HCT116 (cell line): Measurements from ENCODE around the gene PPFIBP1. TPM values are rescaled to one million over a fixed set of nuclear protein-coding genes. Genes with fewer than 3 reads are reported as not detected.

Experiments used
- ATAC-seq: fragments of 200-7000 bp; cut with Tn5 transposase; 2 replicates; pipeline ENCODE4 v1.9.1; 2020; ENCODE audit warnings: mild to moderate bottlenecking, moderate library complexity
- BruUV-seq: library from RNA; stranded (reverse); fragments of 400-500 nt; replicated peaks from 2 replicates; lab custom pipeline; 2021; lab: Mats Ljungman, UMichigan
- CTCF ChIA-PET: fragments of 300-600 bp; sonication (Branson Sonifier 250); formaldehyde crosslinking; loops from one replicate; lab custom pipeline; 2021; ENCODE audit warnings: antibody characterized with exemption; lab: Charles Lee
- POLR2A ChIA-PET: fragments of 300-600, 350-600 bp; sonication (Branson Sonifier 250); formaldehyde crosslinking; loops from one replicate; lab custom pipeline; 2021; ENCODE audit warnings: antibody characterized with exemption; lab: Charles Lee
- RAD21 ChIA-PET, 2 experiments: fragments of 300-600 bp; sonication (Branson Sonifier 250); formaldehyde crosslinking; loops; one replicate each; lab custom pipeline; 2023; ENCODE audit warnings: low total read pairs in 2 of 2; ENCODE audit not compliant: uncharacterized antibody in 2 of 2, unreplicated experiment in 2 of 2, low non-redundant PET in 1 of 2; lab: Charles Lee
- DNase-seq: peaks from one replicate; pipeline ENCODE4 v3.0.0-alpha.2; 2010; ENCODE audit warnings: low read depth, low spot score
- H2AFZ ChIP-seq: fragments of 200-600 bp; shearing (Covaris generic), sonication (generic); 2 replicates; pipeline ENCODE4 v1.6.1; 2017; ENCODE audit warnings: low read depth, mixed run types, mixed read lengths, antibody characterized with exemption, low read length; ENCODE audit not compliant: poor library complexity, severe bottlenecking
- H3K27ac ChIP-seq: 2 replicates; pipeline ENCODE4 v1.5.1; 2012; ENCODE audit warnings: low read depth, low read length
- H3K27me3 ChIP-seq: fragments of 200-600 bp; sonication (generic); 2 replicates; pipeline ENCODE4 v1.6.1; 2016; ENCODE audit warnings: mixed run types, low read length, mixed read lengths; ENCODE audit not compliant: insufficient read depth
- H3K36me3 ChIP-seq, 2 experiments: fragments of 200-500 bp in 1 of 2; fragments of 200-600 bp in 1 of 2; sonication (Bioruptor generic) in 1 of 2; sonication (generic) in 1 of 2; 2 replicates each; pipeline versions ENCODE4 v1.5.1 to v1.6.1; 2014 to 2016; ENCODE audit warnings: low read length in 2 of 2, inconsistent platforms in 1 of 2, mixed read lengths in 1 of 2, mixed run types in 1 of 2; ENCODE audit not compliant: insufficient read depth in 2 of 2, control insufficient read depth in 1 of 2
- H3K4me1 ChIP-seq, 2 experiments: fragments of 200-600 bp in 1 of 2; sonication (generic) in 1 of 2; 2 replicates each; pipeline versions ENCODE4 v1.5.1 to v1.6.1; 2012 to 2017; ENCODE audit warnings: low read length in 2 of 2, inconsistent platforms in 1 of 2, mild to moderate bottlenecking in 1 of 2, mixed read lengths in 1 of 2, mixed run types in 1 of 2, moderate library complexity in 1 of 2; ENCODE audit not compliant: insufficient read depth in 2 of 2, control insufficient read depth in 1 of 2
- H3K4me2 ChIP-seq: fragments of 200-600 bp; sonication (generic); 2 replicates; pipeline ENCODE4 v1.6.1; 2017; ENCODE audit warnings: mixed run types, low read length, mixed read lengths
- H3K4me3 ChIP-seq, 2 experiments: fragments of 200-600 bp in 1 of 2; sonication (generic) in 1 of 2; replicated peaks in 1 of 2; 2 replicates each; pipeline ENCODE4 v1.5.1; 2011 to 2016; ENCODE audit warnings: low read length in 2 of 2, control low read depth in 1 of 2, low read depth in 1 of 2, mild to moderate bottlenecking in 1 of 2, mixed read lengths in 1 of 2, mixed run types in 1 of 2
- H3K79me2 ChIP-seq: fragments of 200-600 bp; sonication (generic); 2 replicates; pipeline ENCODE4 v1.6.1; 2017; ENCODE audit warnings: mild to moderate bottlenecking, mixed run types, low read length, moderate library complexity, mixed read lengths; ENCODE audit not compliant: insufficient read depth
- H3K9ac ChIP-seq: fragments of 200-600 bp; sonication (generic); 2 replicates; pipeline ENCODE4 v1.6.1; 2016; ENCODE audit warnings: low read length, mixed read lengths
- H3K9me2 ChIP-seq: fragments of 200-600 bp; sonication (generic), shearing (Covaris generic); 2 replicates; pipeline ENCODE4 v1.6.1; 2017; ENCODE audit warnings: mixed run types, mild to moderate bottlenecking, moderate library complexity; ENCODE audit not compliant: insufficient read depth
- H3K9me3 ChIP-seq, 2 experiments: fragments of 200-500 bp in 1 of 2; fragments of 200-600 bp in 1 of 2; sonication (Bioruptor generic) in 1 of 2; sonication (generic) in 1 of 2; 2 replicates each; pipeline ENCODE4 v1.6.1; 2014 to 2017; ENCODE audit warnings: low read length in 2 of 2, mixed read lengths in 2 of 2, inconsistent platforms in 1 of 2, low read depth in 1 of 2, mild to moderate bottlenecking in 1 of 2, mixed run types in 1 of 2, moderate library complexity in 1 of 2; ENCODE audit not compliant: control insufficient read depth in 1 of 2, insufficient read depth in 1 of 2
- H4K20me1 ChIP-seq: fragments of 200-600 bp; sonication (generic), shearing (Covaris generic); 2 replicates; pipeline ENCODE4 v1.6.1; 2017; ENCODE audit warnings: mixed run types, mild to moderate bottlenecking, moderate library complexity; ENCODE audit not compliant: insufficient read depth
- CEBPB ChIP-seq: IDR thresholded peaks from 2 replicates; pipeline ENCODE4 v1.6.1; 2012; ENCODE audit warnings: low read depth
- EGR1 ChIP-seq: IDR thresholded peaks from 2 replicates; pipeline ENCODE4 v1.6.1; 2012; ENCODE audit warnings: low read depth
- EZH2 ChIP-seq: fragments of 200-600 bp; sonication (generic); IDR thresholded peaks from 2 replicates; pipeline ENCODE4 v1.6.1; 2017; ENCODE audit warnings: antibody characterized with exemption, mixed run types
- EZH2phosphoT487 ChIP-seq: fragments of 200-600 bp; IDR thresholded peaks from 2 replicates; pipeline ENCODE4 v1.6.1; 2018; ENCODE audit warnings: antibody characterized with exemption, borderline replicate concordance
- FOSL1 ChIP-seq: IDR thresholded peaks from 2 replicates; pipeline ENCODE4 v1.6.1; 2012; ENCODE audit warnings: low read depth
- POLR2A ChIP-seq: IDR thresholded peaks from 2 replicates; pipeline ENCODE4 v1.7.0; 2011; ENCODE audit warnings: borderline replicate concordance; ENCODE audit not compliant: insufficient read depth, insufficient read length; ENCODE audit errors: extremely low read depth
- POLR2AphosphoS5 ChIP-seq: IDR thresholded peaks from 2 replicates; pipeline ENCODE4 v1.6.1; 2011; ENCODE audit warnings: mild to moderate bottlenecking, low read depth, low read length, moderate library complexity
- RAD21 ChIP-seq: IDR thresholded peaks from 2 replicates; pipeline ENCODE4 v1.6.1; 2012; ENCODE audit warnings: low read depth, mild to moderate bottlenecking
- SIN3A ChIP-seq: IDR thresholded peaks from 2 replicates; pipeline ENCODE4 v1.6.1; 2012; ENCODE audit warnings: low read depth
- SP1 ChIP-seq: IDR thresholded peaks from 2 replicates; pipeline ENCODE4 v1.6.1; 2012; ENCODE audit warnings: low read depth
- SRF ChIP-seq: IDR thresholded peaks from 2 replicates; pipeline ENCODE4 v1.6.1; 2012; ENCODE audit warnings: low read depth
- TCF7L2 ChIP-seq: IDR thresholded peaks from 2 replicates; pipeline ENCODE4 v1.7.0; 2011; ENCODE audit warnings: borderline replicate concordance, inconsistent platforms; ENCODE audit not compliant: insufficient read depth, insufficient read length; ENCODE audit errors: extremely low read depth
- ZFX ChIP-seq: fragments of 450-650 bp; IDR thresholded peaks from 2 replicates; pipeline ENCODE4 v1.6.1; 2017
- ZNF274 ChIP-seq: fragments of 200-500 bp; sonication (Bioruptor generic); IDR thresholded peaks from 2 replicates; pipeline ENCODE4 v1.6.1; 2014; ENCODE audit warnings: mild to moderate bottlenecking, low read depth, low read length, inconsistent platforms
- intact Hi-C: fragments of 100-400 bp; cut with micrococcal nuclease; formaldehyde crosslinking; loops from 2 replicates; pipeline ENCODE4 v1.10.0; 2022
- total RNA-seq: library from RNA; stranded (reverse); gene quantifications from one replicate; pipeline ENCODE4 v1.2.1, GENCODE V29; 2021; ENCODE audit not compliant: unreplicated experiment
- TF ChIP-seq, protein P1 (sequence below): IDR thresholded peaks from 2 replicates; pipeline ENCODE4 v1.6.1; 2011; ENCODE audit warnings: mild to moderate bottlenecking, low read length, moderate library complexity; ENCODE audit not compliant: insufficient replicate concordance; ENCODE audit errors: extremely low read depth
- TF ChIP-seq, protein P2 (sequence below): IDR thresholded peaks from 2 replicates; pipeline ENCODE4 v1.6.1; 2012; ENCODE audit warnings: low read depth
- TF ChIP-seq, protein P3 (sequence below), 3 experiments: fragments of 200-600 bp in 1 of 3; sonication (generic) in 1 of 3; IDR thresholded peaks in 2 of 3; conservative IDR thresholded peaks in 1 of 3; 2 replicates each; pipeline ENCODE4 v1.5.1; 2012 to 2017; ENCODE audit warnings: low read depth in 2 of 3, low read length in 2 of 3, antibody characterized with exemption in 1 of 3, borderline replicate concordance in 1 of 3, control low read depth in 1 of 3, mild to moderate bottlenecking in 1 of 3, mixed read lengths in 1 of 3, mixed run types in 1 of 3, moderate library complexity in 1 of 3; ENCODE audit not compliant: insufficient read depth in 1 of 3
- TF ChIP-seq, protein P4 (sequence below): IDR thresholded peaks from 2 replicates; pipeline ENCODE4 v1.6.1; 2012
- TF ChIP-seq, protein P5 (sequence below): IDR thresholded peaks from 2 replicates; pipeline ENCODE4 v1.6.1; 2012

The PPFIBP1 gene
- total RNA-seq, 1 experiment from 2014 or later: 102 TPM

DNA sequence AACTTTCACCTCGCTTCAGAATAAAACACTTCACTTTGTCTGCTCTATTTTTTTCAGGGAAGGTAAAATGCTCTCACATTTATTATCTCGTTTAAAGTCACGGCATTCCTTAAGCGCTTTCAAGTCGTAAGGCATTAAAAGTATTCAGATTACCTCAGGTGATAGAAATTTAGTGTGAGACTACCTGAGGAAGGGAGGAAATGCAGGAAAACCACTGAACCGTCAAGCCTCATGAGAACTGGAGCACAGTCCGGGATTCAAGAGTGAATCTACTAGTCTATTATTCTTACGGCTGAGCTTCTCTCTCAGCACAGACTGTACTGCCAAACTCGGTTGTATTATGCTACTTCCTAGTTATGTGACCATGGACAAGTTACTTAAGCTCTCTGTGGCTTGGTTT is 8.3 kb upstream of the PPFIBP1 start:
- intact Hi-C loops: no loop called here
- ATAC-seq: no peak
- Histone ChIP-seq H3K9me3 (no peaks in the 10 kb centered on the region), H2AFZ (no peak overlapping the region), H3K4me1 (no peaks in the 10 kb centered on the region), H3K9me2 (no peaks in the 10 kb centered on the region), H3K4me3 (no peak overlapping the region), H4K20me1 (no peaks in the 10 kb centered on the region), H3K36me3 (no peaks in the 10 kb centered on the region), H3K27ac (no peak overlapping the region), H3K9ac (no peak overlapping the region), H3K79me2 (no peaks in the 10 kb centered on the region), H3K27me3 (no peaks in the 10 kb centered on the region), H3K4me2 (no peak overlapping the region)
- no peak for DNase-seq
- RAD21 ChIA-PET: no interaction called here
- TF ChIP-seq POLR2A (no peak), RAD21 (no peak), SRF (no peak), ZNF274 (no peak), POLR2AphosphoS5 (no peak), SP1 (no peak), CEBPB (no peak), SIN3A (no peak), FOSL1 (no peak), ZFX (no peak), EGR1 (no peak), EZH2phosphoT487 (no peak), EZH2 (no peak), TCF7L2 (no peak)
- TF ChIP-seq, protein P1, sequence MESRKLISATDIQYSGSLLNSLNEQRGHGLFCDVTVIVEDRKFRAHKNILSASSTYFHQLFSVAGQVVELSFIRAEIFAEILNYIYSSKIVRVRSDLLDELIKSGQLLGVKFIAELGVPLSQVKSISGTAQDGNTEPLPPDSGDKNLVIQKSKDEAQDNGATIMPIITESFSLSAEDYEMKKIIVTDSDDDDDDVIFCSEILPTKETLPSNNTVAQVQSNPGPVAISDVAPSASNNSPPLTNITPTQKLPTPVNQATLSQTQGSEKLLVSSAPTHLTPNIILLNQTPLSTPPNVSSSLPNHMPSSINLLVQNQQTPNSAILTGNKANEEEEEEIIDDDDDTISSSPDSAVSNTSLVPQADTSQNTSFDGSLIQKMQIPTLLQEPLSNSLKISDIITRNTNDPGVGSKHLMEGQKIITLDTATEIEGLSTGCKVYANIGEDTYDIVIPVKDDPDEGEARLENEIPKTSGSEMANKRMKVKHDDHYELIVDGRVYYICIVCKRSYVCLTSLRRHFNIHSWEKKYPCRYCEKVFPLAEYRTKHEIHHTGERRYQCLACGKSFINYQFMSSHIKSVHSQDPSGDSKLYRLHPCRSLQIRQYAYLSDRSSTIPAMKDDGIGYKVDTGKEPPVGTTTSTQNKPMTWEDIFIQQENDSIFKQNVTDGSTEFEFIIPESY: no peak
- TF ChIP-seq, protein P2, sequence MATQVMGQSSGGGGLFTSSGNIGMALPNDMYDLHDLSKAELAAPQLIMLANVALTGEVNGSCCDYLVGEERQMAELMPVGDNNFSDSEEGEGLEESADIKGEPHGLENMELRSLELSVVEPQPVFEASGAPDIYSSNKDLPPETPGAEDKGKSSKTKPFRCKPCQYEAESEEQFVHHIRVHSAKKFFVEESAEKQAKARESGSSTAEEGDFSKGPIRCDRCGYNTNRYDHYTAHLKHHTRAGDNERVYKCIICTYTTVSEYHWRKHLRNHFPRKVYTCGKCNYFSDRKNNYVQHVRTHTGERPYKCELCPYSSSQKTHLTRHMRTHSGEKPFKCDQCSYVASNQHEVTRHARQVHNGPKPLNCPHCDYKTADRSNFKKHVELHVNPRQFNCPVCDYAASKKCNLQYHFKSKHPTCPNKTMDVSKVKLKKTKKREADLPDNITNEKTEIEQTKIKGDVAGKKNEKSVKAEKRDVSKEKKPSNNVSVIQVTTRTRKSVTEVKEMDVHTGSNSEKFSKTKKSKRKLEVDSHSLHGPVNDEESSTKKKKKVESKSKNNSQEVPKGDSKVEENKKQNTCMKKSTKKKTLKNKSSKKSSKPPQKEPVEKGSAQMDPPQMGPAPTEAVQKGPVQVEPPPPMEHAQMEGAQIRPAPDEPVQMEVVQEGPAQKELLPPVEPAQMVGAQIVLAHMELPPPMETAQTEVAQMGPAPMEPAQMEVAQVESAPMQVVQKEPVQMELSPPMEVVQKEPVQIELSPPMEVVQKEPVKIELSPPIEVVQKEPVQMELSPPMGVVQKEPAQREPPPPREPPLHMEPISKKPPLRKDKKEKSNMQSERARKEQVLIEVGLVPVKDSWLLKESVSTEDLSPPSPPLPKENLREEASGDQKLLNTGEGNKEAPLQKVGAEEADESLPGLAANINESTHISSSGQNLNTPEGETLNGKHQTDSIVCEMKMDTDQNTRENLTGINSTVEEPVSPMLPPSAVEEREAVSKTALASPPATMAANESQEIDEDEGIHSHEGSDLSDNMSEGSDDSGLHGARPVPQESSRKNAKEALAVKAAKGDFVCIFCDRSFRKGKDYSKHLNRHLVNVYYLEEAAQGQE: no peak
- TF ChIP-seq, protein P3, sequence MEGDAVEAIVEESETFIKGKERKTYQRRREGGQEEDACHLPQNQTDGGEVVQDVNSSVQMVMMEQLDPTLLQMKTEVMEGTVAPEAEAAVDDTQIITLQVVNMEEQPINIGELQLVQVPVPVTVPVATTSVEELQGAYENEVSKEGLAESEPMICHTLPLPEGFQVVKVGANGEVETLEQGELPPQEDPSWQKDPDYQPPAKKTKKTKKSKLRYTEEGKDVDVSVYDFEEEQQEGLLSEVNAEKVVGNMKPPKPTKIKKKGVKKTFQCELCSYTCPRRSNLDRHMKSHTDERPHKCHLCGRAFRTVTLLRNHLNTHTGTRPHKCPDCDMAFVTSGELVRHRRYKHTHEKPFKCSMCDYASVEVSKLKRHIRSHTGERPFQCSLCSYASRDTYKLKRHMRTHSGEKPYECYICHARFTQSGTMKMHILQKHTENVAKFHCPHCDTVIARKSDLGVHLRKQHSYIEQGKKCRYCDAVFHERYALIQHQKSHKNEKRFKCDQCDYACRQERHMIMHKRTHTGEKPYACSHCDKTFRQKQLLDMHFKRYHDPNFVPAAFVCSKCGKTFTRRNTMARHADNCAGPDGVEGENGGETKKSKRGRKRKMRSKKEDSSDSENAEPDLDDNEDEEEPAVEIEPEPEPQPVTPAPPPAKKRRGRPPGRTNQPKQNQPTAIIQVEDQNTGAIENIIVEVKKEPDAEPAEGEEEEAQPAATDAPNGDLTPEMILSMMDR (IDR thresholded peaks at IDR 0.05 in 2 of 3, conservative IDR thresholded peaks at IDR 0.05 in 1 of 3; ENCODE audit: borderline replicate concordance in 1 of 3, insufficient read depth in 1 of 3, low read depth in 2 of 3, low read length in 2 of 3): no peak
- TF ChIP-seq, protein P4, sequence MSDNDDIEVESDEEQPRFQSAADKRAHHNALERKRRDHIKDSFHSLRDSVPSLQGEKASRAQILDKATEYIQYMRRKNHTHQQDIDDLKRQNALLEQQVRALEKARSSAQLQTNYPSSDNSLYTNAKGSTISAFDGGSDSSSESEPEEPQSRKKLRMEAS: no peak
- TF ChIP-seq, protein P5, sequence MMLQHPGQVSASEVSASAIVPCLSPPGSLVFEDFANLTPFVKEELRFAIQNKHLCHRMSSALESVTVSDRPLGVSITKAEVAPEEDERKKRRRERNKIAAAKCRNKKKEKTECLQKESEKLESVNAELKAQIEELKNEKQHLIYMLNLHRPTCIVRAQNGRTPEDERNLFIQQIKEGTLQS: no peak
- CTCF ChIA-PET: no interaction called here
- BruUV-seq: no TSS peak
- POLR2A ChIA-PET: no interaction called here
